ENCODE measurements around the gene RNF212B.

RNF212B gene

DNA sequence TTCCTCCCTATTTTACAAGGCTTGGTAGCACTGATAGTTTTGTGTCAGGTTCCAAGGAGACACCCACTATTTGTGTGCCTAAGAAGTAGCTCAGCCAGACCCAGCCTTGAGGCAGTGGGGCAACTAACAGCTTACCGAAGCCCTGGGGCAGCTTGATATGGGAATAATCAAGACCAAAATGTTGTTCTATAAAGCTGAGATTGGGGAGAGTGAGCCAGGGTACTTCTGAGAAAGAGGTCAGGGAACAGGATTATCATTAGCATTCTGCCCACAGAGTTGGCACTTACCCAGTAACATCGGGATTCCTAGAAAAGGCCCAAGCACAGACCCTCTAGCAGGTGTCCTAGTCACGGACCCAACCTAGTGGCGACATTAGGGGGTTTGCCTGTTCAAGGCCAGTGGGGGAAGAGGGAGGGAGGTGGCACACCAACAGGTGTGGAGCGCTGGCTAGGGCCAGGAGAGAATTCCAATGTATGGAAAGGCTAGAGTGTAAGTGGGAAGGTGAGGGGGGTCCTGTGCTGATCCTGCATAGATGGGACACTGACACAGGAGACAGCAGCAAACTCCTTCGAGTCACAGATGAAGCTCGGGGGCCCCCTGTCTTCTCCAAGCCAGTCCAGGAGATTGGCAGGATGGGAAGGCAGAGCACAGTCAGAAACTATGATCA lies 60.0 kb downstream of the RNF212B start:
- no peak for TF ChIP-seq CTCF (IDR thresholded peaks at IDR 0.05; ENCODE audit: low read depth, low read length)
- no peak for DNase-seq (ENCODE audit: low read depth in 2 of 2)
- no peak overlapping the region for H3K4me3 ChIP-seq (replicated peaks in 1 of 2; ENCODE audit: low read depth in 2 of 2, low read length in 2 of 2)

DNA sequence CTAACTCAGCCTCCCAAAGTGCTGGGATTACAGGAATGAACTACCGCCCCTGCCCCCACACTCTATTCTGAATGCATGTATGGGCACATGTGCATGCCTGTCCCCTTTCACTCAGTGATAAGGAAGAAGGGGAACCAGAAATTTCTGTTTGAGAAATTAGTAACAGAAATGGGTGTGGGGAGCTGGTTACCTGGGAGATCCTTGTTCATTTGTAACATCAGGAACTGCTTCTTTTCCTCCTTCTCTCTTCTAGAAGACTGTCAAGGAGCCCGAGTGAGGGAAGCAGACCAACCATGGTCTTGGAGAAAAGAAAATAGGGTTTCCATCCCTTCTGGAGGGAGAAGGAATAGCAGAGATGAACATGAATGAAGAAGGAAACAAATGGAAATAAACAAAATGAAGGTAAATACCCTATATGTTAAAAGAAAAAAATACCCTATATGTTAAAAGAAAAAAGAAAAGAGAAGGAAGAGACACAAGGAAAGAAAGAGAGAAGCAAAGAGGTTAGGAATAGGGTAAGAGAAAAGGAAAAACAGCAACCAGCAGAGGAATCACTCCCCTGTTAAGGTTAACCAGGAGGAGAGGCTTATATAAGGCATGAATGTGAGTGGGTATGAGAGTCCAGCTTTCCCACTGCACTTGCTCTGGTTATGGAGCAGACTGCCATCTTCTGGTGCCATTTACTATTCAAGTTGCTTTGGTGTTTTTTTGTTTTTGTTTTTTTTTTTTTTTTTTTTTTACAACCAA lies 61.6 kb downstream of the RNF212B start:
- H3K4me3 ChIP-seq (replicated peaks in 1 of 2; ENCODE audit: low read depth in 2 of 2, low read length in 2 of 2) = no peak overlapping the region
- no peak for TF ChIP-seq CTCF (IDR thresholded peaks at IDR 0.05; ENCODE audit: low read depth, low read length)
- peak; percentile 71 to 81 for DNase-seq (ENCODE audit: low read depth in 2 of 2)

DNA sequence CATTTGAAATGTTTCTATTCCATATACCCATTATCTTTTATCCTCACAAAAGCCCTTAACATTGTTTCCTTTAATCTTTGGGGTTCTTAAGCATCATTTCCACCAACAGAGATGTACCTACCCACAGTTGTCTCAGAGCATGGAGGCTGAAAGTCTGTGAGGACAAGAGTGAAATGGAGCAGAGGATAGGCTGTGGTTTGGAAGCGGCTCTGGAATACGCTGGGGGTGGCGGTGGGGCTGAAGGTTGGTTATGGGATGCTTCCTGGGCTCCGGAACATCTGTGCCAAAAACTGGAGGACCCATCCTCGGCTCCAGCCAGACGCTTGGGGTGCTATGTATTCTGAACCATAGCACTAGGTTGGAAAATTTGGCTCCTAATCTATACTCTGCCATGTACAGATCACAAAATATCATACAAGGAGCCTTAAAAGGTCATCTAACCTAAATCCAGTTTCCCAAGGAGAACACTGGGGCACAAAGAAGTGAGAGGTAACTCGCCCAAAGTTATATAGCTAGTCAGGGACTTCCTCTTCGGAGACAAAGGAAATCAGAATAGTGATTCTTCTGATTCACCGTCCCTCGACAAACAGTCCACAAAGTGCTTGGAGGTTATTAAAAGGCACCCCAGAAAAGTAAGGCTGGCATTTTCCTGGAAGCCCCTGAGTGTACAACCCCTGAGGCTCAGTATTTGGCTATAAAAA lies 62.4 kb downstream of the RNF212B start:
- no peak for TF ChIP-seq CTCF (IDR thresholded peaks at IDR 0.05; ENCODE audit: low read depth, low read length)
- peak overlapping the region; percentile 55 to 65 for H3K4me3 ChIP-seq (replicated peaks in 1 of 2; ENCODE audit: low read depth in 2 of 2, low read length in 2 of 2)
- no peak for DNase-seq (ENCODE audit: low read depth in 2 of 2)

- peak overlapping the region; percentile 55 to 65 for H3K4me3 ChIP-seq (replicated peaks in 1 of 2; ENCODE audit: low read depth in 2 of 2, low read length in 2 of 2)
- DNase-seq (ENCODE audit: low read depth in 2 of 2) = peak in 1 of 2 donors; percentile 53
- no peak for TF ChIP-seq CTCF (IDR thresholded peaks at IDR 0.05; ENCODE audit: low read depth, low read length)
Observed at GRCh38 chr14:23300687-23301223, 63.0 kb downstream of the RNF212B start.

- peak overlapping the region; percentile 55 to 69 for H3K4me3 ChIP-seq (replicated peaks in 1 of 2; ENCODE audit: low read depth in 2 of 2, low read length in 2 of 2)
- peak; percentile 98 to 99 for DNase-seq (ENCODE audit: low read depth in 2 of 2)
- peak; percentile 59 for TF ChIP-seq CTCF (IDR thresholded peaks at IDR 0.05; ENCODE audit: low read depth, low read length)
Observed at GRCh38 chr14:23301288-23301968, 63.7 kb downstream of the RNF212B start.

DNA sequence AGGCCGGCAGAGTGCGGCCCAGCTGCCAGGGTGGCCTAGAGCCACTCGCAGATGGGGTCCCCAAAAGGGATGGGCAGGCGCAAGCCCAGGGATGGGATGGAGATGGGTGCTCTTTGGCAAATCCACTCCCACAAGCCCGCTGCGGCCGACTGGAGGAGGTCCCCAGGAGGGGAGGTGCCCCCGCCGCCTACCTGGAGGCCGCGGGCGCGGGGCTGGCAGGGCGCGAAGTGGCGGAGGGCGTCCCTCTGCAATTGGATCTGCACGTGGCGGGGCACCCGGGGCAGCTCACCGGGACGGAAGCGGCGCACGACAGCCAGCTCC lies 64.2 kb downstream of the RNF212B start:
- no peak for TF ChIP-seq CTCF (IDR thresholded peaks at IDR 0.05; ENCODE audit: low read depth, low read length)
- H3K4me3 ChIP-seq (replicated peaks in 1 of 2; ENCODE audit: low read depth in 2 of 2, low read length in 2 of 2) = peak overlapping the region; percentile 53 to 69
- no peak for DNase-seq (ENCODE audit: low read depth in 2 of 2)
